Liver (tissue), 9 donors: ENCODE results near the gene C19orf67. TPM values are rescaled to one million over a fixed set of nuclear protein-coding genes. Genes with fewer than 3 reads are reported as not detected.
A peak's percentile ranks its signal among the peaks of the same experiment; 100 is the strongest.

Source experiments
- DNase-seq: peaks from one replicate; pipeline ENCODE4 v3.0.0-alpha.2; 2017; ENCODE audit warnings: low spot score
- H3K27ac ChIP-seq, 2 donors: one replicate each; pipeline ENCODE4 v1.7.0; 2013; ENCODE audit warnings: inconsistent platforms in 2 of 2, low read length in 2 of 2, control low read depth in 1 of 2, low read depth in 1 of 2, mild to moderate bottlenecking in 1 of 2
- H3K27me3 ChIP-seq, 4 donors: one replicate each; pipeline versions ENCODE4 v1.6.1 to v1.7.0; 2013; ENCODE audit warnings: low read length in 3 of 4, inconsistent platforms in 1 of 4, mild to moderate bottlenecking in 1 of 4, moderate library complexity in 1 of 4; ENCODE audit not compliant: control insufficient read depth in 4 of 4, insufficient read depth in 4 of 4
- H3K36me3 ChIP-seq, 4 donors: one replicate each; pipeline versions ENCODE4 v1.6.1 to v1.7.0; 2013; ENCODE audit warnings: low read length in 3 of 4, mild to moderate bottlenecking in 3 of 4, low read depth in 1 of 4, moderate library complexity in 1 of 4; ENCODE audit not compliant: control insufficient read depth in 4 of 4, insufficient read depth in 3 of 4
- H3K4me1 ChIP-seq, 4 donors: one replicate each; pipeline versions ENCODE4 v1.6.1 to v1.7.0; 2013; ENCODE audit warnings: low read length in 3 of 4, mild to moderate bottlenecking in 3 of 4, moderate library complexity in 1 of 4; ENCODE audit not compliant: control insufficient read depth in 4 of 4, insufficient read depth in 4 of 4
- H3K4me3 ChIP-seq, 3 donors: one replicate each; pipeline versions ENCODE4 v1.6.1 to v1.7.0; 2013; ENCODE audit warnings: low read length in 3 of 3, control low read depth in 1 of 3, low read depth in 1 of 3, mild to moderate bottlenecking in 1 of 3
- H3K9ac ChIP-seq, 2 donors: one replicate each; pipeline ENCODE4 v1.7.0; 2013; ENCODE audit warnings: low read length in 2 of 2, mild to moderate bottlenecking in 2 of 2, moderate library complexity in 2 of 2, control low read depth in 1 of 2, low read depth in 1 of 2
- H3K9me3 ChIP-seq, 4 donors: one replicate each; pipeline versions ENCODE4 v1.6.1 to v1.7.0; 2013; ENCODE audit warnings: low read length in 3 of 4; ENCODE audit not compliant: control insufficient read depth in 4 of 4
- EGR1 ChIP-seq, 2 donors: IDR thresholded peaks; 2 replicates each; pipeline ENCODE4 v1.6.1; 2016 to 2018; ENCODE audit warnings: antibody characterized with exemption in 2 of 2, low read depth in 2 of 2
- FOXA1 ChIP-seq: IDR thresholded peaks from 2 replicates; pipeline ENCODE4 v1.6.1; 2016; ENCODE audit warnings: antibody characterized with exemption
- FOXA2 ChIP-seq: IDR thresholded peaks from 2 replicates; pipeline ENCODE4 v1.6.1; 2016; ENCODE audit warnings: antibody characterized with exemption
- GABPA ChIP-seq, 2 donors: IDR thresholded peaks in 1 of 2; conservative IDR thresholded peaks in 1 of 2; 2 replicates each; pipeline ENCODE4 v1.6.1; 2016; ENCODE audit warnings: antibody characterized with exemption in 2 of 2, mild to moderate bottlenecking in 1 of 2, moderate library complexity in 1 of 2
- HNF4A ChIP-seq, 2 donors: conservative IDR thresholded peaks; 2 replicates each; pipeline ENCODE4 v1.6.1; 2016; ENCODE audit warnings: antibody characterized with exemption in 2 of 2, mild to moderate bottlenecking in 2 of 2
- HNF4G ChIP-seq: IDR thresholded peaks from 2 replicates; pipeline ENCODE4 v1.6.1; 2016; ENCODE audit warnings: antibody characterized with exemption
- JUND ChIP-seq, 2 donors: IDR thresholded peaks; 2 replicates each; pipeline ENCODE4 v1.6.1; 2016; ENCODE audit warnings: antibody characterized with exemption in 2 of 2
- NR2F2 ChIP-seq: IDR thresholded peaks from 2 replicates; pipeline ENCODE4 v1.6.1; 2016; ENCODE audit warnings: antibody characterized with exemption
- RAD21 ChIP-seq, 2 donors: IDR thresholded peaks; 2 replicates each; pipeline ENCODE4 v1.6.1; 2016; ENCODE audit warnings: antibody characterized with exemption in 2 of 2, mild to moderate bottlenecking in 2 of 2
- RXRA ChIP-seq, 2 donors: IDR thresholded peaks; 2 replicates each; pipeline ENCODE4 v1.6.1; 2017 to 2018; ENCODE audit warnings: antibody characterized with exemption in 2 of 2, mild to moderate bottlenecking in 1 of 2
- SP1 ChIP-seq: IDR thresholded peaks from 2 replicates; pipeline ENCODE4 v1.6.1; 2018; ENCODE audit warnings: antibody characterized with exemption, mild to moderate bottlenecking
- TAF1 ChIP-seq: conservative IDR thresholded peaks from 2 replicates; pipeline ENCODE4 v1.6.1; 2016; ENCODE audit warnings: antibody characterized with exemption, mild to moderate bottlenecking
- YY1 ChIP-seq: IDR thresholded peaks from 2 replicates; pipeline ENCODE4 v1.6.1; 2016; ENCODE audit warnings: antibody characterized with exemption, mild to moderate bottlenecking
- WGBS: extraction: QIAGEN DNeasy Blood & Tissue Kit; methylation state at CpG from one replicate; pipeline ENCODE4 v1.1.7; 2013; 5-methylcytosine and 5-hydroxymethylcytosine counted together
- polyA plus RNA-seq, 2 donors: library from polyadenylated mRNA; stranded (reverse) in 1 of 2; unstranded in 1 of 2; fragments of 200-250 nt in 1 of 2; fragments of >200 nt in 1 of 2; fragmentation: Nextera tagmentation in 1 of 2; extraction: Ambion mirVana in 1 of 2; gene quantifications; one replicate each; pipeline versions ENCODE4 v1.2.1 to v1.2.3, GENCODE V29; 2013 to 2015
- total RNA-seq, 2 donors: library from RNA; depleted of rRNA; stranded (reverse); fragments of >200 nt; gene quantifications; one replicate each; pipeline ENCODE4 v1.2.3, GENCODE V29; 2014
- TF ChIP-seq, protein P1 (sequence below): fragments of 150-350 bp; IDR thresholded peaks from 2 replicates; pipeline ENCODE4 v1.5.1; 2017; ENCODE audit warnings: improper control_type of control experiment, low read depth, low read length; ENCODE audit not compliant: missing input control
- TF ChIP-seq, protein P2 (sequence below): IDR thresholded peaks from 2 replicates; pipeline ENCODE4 v1.6.1; 2016; ENCODE audit warnings: antibody characterized with exemption, mild to moderate bottlenecking
- TF ChIP-seq, protein P3 (sequence below): IDR thresholded peaks from 2 replicates; pipeline ENCODE4 v1.6.1; 2016; ENCODE audit warnings: antibody characterized with exemption
- TF ChIP-seq, protein P4 (sequence below): IDR thresholded peaks from 2 replicates; pipeline ENCODE4 v1.6.1; 2016; ENCODE audit warnings: antibody characterized with exemption
- TF ChIP-seq, protein P5 (sequence below): IDR thresholded peaks from 2 replicates; pipeline ENCODE4 v1.6.1; 2016; ENCODE audit warnings: antibody characterized with exemption
- donor health status: healthy.
- donor health status: healthy.
- donor health status: healthy.
- donor health status: healthy.
- donor health status: healthy.

Gene C19orf67
- total and polyA plus RNA-seq, 4 donors: 0.25 TPM; not detected in 3

DNA sequence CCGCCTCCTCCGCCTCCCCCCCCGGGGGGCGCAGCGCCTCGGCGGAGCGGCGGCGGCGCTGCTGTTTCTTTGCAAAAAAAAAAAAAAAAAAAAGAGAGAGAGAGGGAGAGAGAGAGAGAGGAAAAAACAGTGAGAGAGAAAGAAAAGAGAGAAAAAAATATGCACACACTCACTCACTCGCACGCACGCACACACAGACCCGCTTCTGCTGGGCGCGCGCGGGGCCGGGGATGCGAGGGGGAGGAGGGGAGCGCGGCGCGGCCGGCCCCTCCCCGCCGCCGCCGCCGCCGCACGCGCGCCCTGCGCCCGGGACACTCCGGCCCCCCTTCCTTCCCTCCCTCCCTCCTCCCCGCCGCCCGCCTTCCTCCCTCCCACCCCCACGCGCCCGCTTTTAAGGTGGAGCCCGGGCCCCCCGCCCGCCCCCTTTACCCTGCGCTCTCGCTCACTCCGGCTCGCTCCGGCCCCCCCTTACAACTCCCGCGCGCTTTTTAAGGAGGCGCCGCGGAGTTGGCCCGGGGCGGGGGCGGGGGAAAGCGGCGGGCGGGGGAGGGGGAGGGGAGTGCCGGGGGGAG, 5.0 kb upstream of the C19orf67 start, which contains the start of gene SAMD1:
SAMD1 (minus strand) TSS at position 243 of the 572 bp plus-strand sequence.
- TF ChIP-seq RAD21 (IDR thresholded peaks at IDR 0.05) (no peak), EGR1 (IDR thresholded peaks at IDR 0.05; ENCODE audit: low read depth in 2 of 2) (no peak), TAF1 (no peak), SP1 (no peak), HNF4G (no peak), NR2F2 (no peak), JUND (IDR thresholded peaks at IDR 0.05) (no peak), FOXA1 (no peak), GABPA (IDR thresholded peaks at IDR 0.05 in 1 of 2, conservative IDR thresholded peaks at IDR 0.05 in 1 of 2) (no peak), RXRA (IDR thresholded peaks at IDR 0.05) (no peak), YY1 (no peak), FOXA2 (no peak), HNF4A (conservative IDR thresholded peaks at IDR 0.05) (no peak)
- TF ChIP-seq, protein P1, sequence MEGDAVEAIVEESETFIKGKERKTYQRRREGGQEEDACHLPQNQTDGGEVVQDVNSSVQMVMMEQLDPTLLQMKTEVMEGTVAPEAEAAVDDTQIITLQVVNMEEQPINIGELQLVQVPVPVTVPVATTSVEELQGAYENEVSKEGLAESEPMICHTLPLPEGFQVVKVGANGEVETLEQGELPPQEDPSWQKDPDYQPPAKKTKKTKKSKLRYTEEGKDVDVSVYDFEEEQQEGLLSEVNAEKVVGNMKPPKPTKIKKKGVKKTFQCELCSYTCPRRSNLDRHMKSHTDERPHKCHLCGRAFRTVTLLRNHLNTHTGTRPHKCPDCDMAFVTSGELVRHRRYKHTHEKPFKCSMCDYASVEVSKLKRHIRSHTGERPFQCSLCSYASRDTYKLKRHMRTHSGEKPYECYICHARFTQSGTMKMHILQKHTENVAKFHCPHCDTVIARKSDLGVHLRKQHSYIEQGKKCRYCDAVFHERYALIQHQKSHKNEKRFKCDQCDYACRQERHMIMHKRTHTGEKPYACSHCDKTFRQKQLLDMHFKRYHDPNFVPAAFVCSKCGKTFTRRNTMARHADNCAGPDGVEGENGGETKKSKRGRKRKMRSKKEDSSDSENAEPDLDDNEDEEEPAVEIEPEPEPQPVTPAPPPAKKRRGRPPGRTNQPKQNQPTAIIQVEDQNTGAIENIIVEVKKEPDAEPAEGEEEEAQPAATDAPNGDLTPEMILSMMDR: no peak
- TF ChIP-seq, protein P2, sequence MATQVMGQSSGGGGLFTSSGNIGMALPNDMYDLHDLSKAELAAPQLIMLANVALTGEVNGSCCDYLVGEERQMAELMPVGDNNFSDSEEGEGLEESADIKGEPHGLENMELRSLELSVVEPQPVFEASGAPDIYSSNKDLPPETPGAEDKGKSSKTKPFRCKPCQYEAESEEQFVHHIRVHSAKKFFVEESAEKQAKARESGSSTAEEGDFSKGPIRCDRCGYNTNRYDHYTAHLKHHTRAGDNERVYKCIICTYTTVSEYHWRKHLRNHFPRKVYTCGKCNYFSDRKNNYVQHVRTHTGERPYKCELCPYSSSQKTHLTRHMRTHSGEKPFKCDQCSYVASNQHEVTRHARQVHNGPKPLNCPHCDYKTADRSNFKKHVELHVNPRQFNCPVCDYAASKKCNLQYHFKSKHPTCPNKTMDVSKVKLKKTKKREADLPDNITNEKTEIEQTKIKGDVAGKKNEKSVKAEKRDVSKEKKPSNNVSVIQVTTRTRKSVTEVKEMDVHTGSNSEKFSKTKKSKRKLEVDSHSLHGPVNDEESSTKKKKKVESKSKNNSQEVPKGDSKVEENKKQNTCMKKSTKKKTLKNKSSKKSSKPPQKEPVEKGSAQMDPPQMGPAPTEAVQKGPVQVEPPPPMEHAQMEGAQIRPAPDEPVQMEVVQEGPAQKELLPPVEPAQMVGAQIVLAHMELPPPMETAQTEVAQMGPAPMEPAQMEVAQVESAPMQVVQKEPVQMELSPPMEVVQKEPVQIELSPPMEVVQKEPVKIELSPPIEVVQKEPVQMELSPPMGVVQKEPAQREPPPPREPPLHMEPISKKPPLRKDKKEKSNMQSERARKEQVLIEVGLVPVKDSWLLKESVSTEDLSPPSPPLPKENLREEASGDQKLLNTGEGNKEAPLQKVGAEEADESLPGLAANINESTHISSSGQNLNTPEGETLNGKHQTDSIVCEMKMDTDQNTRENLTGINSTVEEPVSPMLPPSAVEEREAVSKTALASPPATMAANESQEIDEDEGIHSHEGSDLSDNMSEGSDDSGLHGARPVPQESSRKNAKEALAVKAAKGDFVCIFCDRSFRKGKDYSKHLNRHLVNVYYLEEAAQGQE: no peak
- TF ChIP-seq, protein P3, sequence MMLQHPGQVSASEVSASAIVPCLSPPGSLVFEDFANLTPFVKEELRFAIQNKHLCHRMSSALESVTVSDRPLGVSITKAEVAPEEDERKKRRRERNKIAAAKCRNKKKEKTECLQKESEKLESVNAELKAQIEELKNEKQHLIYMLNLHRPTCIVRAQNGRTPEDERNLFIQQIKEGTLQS: no peak
- TF ChIP-seq, protein P4, sequence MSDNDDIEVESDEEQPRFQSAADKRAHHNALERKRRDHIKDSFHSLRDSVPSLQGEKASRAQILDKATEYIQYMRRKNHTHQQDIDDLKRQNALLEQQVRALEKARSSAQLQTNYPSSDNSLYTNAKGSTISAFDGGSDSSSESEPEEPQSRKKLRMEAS: no peak
- TF ChIP-seq, protein P5, sequence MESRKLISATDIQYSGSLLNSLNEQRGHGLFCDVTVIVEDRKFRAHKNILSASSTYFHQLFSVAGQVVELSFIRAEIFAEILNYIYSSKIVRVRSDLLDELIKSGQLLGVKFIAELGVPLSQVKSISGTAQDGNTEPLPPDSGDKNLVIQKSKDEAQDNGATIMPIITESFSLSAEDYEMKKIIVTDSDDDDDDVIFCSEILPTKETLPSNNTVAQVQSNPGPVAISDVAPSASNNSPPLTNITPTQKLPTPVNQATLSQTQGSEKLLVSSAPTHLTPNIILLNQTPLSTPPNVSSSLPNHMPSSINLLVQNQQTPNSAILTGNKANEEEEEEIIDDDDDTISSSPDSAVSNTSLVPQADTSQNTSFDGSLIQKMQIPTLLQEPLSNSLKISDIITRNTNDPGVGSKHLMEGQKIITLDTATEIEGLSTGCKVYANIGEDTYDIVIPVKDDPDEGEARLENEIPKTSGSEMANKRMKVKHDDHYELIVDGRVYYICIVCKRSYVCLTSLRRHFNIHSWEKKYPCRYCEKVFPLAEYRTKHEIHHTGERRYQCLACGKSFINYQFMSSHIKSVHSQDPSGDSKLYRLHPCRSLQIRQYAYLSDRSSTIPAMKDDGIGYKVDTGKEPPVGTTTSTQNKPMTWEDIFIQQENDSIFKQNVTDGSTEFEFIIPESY: no peak
- H3K4me1 ChIP-seq: peaks cover 4 to 14% (median 9%) of the 10 kb centered on the region in 4 donors
- H3K9ac ChIP-seq: peak within 1 kb of the TSS; percentile 89 to 97
- H3K27me3 ChIP-seq: no peaks in the 10 kb centered on the region
- H3K27ac ChIP-seq: peak within 1 kb of the TSS; percentile 95 to 96
- H3K9me3 ChIP-seq: peaks cover 0 to 5% (median 3%) of the 10 kb centered on the region in 4 donors
- peak; percentile 82 for DNase-seq
- H3K4me3 ChIP-seq: peak within 1 kb of the TSS; percentile 85 to 93 (median 89)
- WGBS: under 1% methylated on average over 58 of the region's 65 CpGs
- peaks cover 0 to 1% (median 0%) of the 10 kb centered on the region in 4 donors for H3K36me3 ChIP-seq
